Smooth muscle cell (in vitro differentiated cells): ENCODE data around the gene CNDP1. TPM values are rescaled to one million over a fixed set of nuclear protein-coding genes. Genes with fewer than 3 reads are reported as not detected.

Experiments
- DNase-seq: peaks from one replicate; lab custom pipeline; 2025; ENCODE audit not compliant: unreplicated experiment; lab: John Stamatoyannopoulos, UW
- H2AFZ ChIP-seq: fragments of 200-600 bp; sonication (generic); 2 replicates; pipeline ENCODE4 v1.6.0; 2016; ENCODE audit warnings: antibody characterized with exemption, low read depth, mild to moderate bottlenecking
- H3F3A ChIP-seq: fragments of 200-600 bp; sonication (generic); 2 replicates; pipeline ENCODE4 v1.6.0; 2017; ENCODE audit warnings: antibody characterized with exemption, low read depth
- H3K27ac ChIP-seq: fragments of 200-600 bp; sonication (generic); 2 replicates; pipeline ENCODE4 v1.5.1; 2016; ENCODE audit warnings: low read depth, mild to moderate bottlenecking
- H3K27me3 ChIP-seq: fragments of 200-600 bp; sonication (generic); 2 replicates; pipeline ENCODE4 v1.6.1; 2016; ENCODE audit warnings: low read depth, mild to moderate bottlenecking
- H3K36me3 ChIP-seq: fragments of 200-600 bp; sonication (generic); 2 replicates; pipeline ENCODE4 v1.5.1; 2016; ENCODE audit warnings: low read depth
- H3K4me1 ChIP-seq: fragments of 200-600 bp; sonication (generic); 2 replicates; pipeline ENCODE4 v1.5.1; 2016; ENCODE audit warnings: low read depth
- H3K4me2 ChIP-seq: fragments of 200-600 bp; sonication (generic); 2 replicates; pipeline ENCODE4 v1.6.0; 2016; ENCODE audit warnings: mild to moderate bottlenecking
- H3K4me3 ChIP-seq: fragments of 200-600 bp; sonication (generic); 2 replicates; pipeline ENCODE4 v1.5.1; 2016; ENCODE audit warnings: mild to moderate bottlenecking
- H3K79me2 ChIP-seq: fragments of 200-600 bp; sonication (generic); 2 replicates; pipeline ENCODE4 v1.6.0; 2016; ENCODE audit warnings: low read depth, mild to moderate bottlenecking
- H3K9ac ChIP-seq: fragments of 200-600 bp; sonication (generic); 2 replicates; pipeline ENCODE4 v1.6.0; 2016; ENCODE audit warnings: low read depth
- H3K9me3 ChIP-seq: fragments of 200-600 bp; sonication (generic); replicated peaks from 2 replicates; pipeline ENCODE4 v1.5.1; 2016; ENCODE audit warnings: low read depth
- H4K20me1 ChIP-seq: fragments of 200-600 bp; sonication (generic); 2 replicates; pipeline ENCODE4 v1.6.0; 2016; ENCODE audit warnings: low read depth
- CTCF ChIP-seq: fragments of 200-600 bp; sonication (generic); IDR thresholded peaks from 2 replicates; pipeline ENCODE4 v1.5.1; 2017; ENCODE audit warnings: borderline replicate concordance, mild to moderate bottlenecking, antibody characterized with exemption; ENCODE audit not compliant: insufficient read depth, poor library complexity, severe bottlenecking
- WGBS: methylation state at CpG from one replicate; pipeline ENCODE4 v1.1.7; 2016; ENCODE audit warnings: low lambda C conversion rate; 5-methylcytosine and 5-hydroxymethylcytosine counted together
- polyA plus RNA-seq: library from polyadenylated mRNA; unstranded; fragments of >200 nt; fragmentation: Nextera tagmentation; extraction: Ambion mirVana; gene quantifications from 2 replicates; pipeline ENCODE4 v1.2.1, GENCODE V29; 2016
- total RNA-seq: library from RNA; depleted of rRNA; stranded (reverse); fragments of >200 nt; gene quantifications from 2 replicates; pipeline ENCODE4 v1.2.3, GENCODE V29; 2014

Gene CNDP1
- total and polyA plus RNA-seq, 2 experiments from 2014 or later: not detected

GRCh38 chr18:74514860-74515495 is 19.3 kb upstream of the CNDP1 start:
- TF ChIP-seq CTCF: no peak
- Histone ChIP-seq H3K27ac (no peak overlapping the region), H4K20me1 (peaks cover 29% of the 10 kb centered on the region), H3K36me3 (peaks cover 12% of the 10 kb centered on the region), H3F3A (no peaks in the 10 kb centered on the region), H3K9me3 (no peaks in the 10 kb centered on the region), H3K9ac (no peak overlapping the region), H3K4me3 (no peak overlapping the region), H3K79me2 (no peaks in the 10 kb centered on the region), H2AFZ (no peak overlapping the region), H3K4me1 (no peaks in the 10 kb centered on the region), H3K4me2 (no peak overlapping the region), H3K27me3 (no peaks in the 10 kb centered on the region)
- no peak for DNase-seq
- WGBS: 96% methylated on average over 18 of the region's 18 CpGs

GRCh38 chr18:74515620-74516231 is 18.6 kb upstream of the CNDP1 start:
- no peak for DNase-seq
- Histone ChIP-seq H3K27me3 (no peaks in the 10 kb centered on the region), H3K9ac (no peak overlapping the region), H3F3A (no peaks in the 10 kb centered on the region), H3K4me3 (no peak overlapping the region), H3K4me2 (no peak overlapping the region), H3K27ac (no peak overlapping the region), H4K20me1 (peaks cover 29% of the 10 kb centered on the region), H3K4me1 (no peaks in the 10 kb centered on the region), H3K36me3 (peaks cover 12% of the 10 kb centered on the region), H2AFZ (no peak overlapping the region), H3K79me2 (no peaks in the 10 kb centered on the region), H3K9me3 (no peaks in the 10 kb centered on the region)
- TF ChIP-seq CTCF: no peak
- WGBS: 84% methylated on average over 13 of the region's 13 CpGs

GRCh38 chr18:74516271-74517235 is 17.7 kb upstream of the CNDP1 start:
- H3K4me1 ChIP-seq: no peaks in the 10 kb centered on the region
- no peak overlapping the region for H3K4me3 ChIP-seq
- H3K79me2 ChIP-seq: no peaks in the 10 kb centered on the region
- peaks cover 12% of the 10 kb centered on the region for H3K36me3 ChIP-seq
- H3F3A ChIP-seq: no peaks in the 10 kb centered on the region
- H3K27me3 ChIP-seq: no peaks in the 10 kb centered on the region
- no peak overlapping the region for H3K4me2 ChIP-seq
- no peak overlapping the region for H3K27ac ChIP-seq
- TF ChIP-seq CTCF: no peak
- H3K9ac ChIP-seq: no peak overlapping the region
- no peaks in the 10 kb centered on the region for H3K9me3 ChIP-seq
- H2AFZ ChIP-seq: no peak overlapping the region
- 98% methylated on average over 35 of the region's 35 CpGs for WGBS
- H4K20me1 ChIP-seq: peaks cover 29% of the 10 kb centered on the region
- no peak for DNase-seq
